Measurements from ENCODE around the gene B9D2. TPM values are rescaled to one million over a fixed set of nuclear protein-coding genes. Genes with fewer than 3 reads are reported as not detected.

Gene B9D2
- total and polyA plus RNA-seq, 4 donors, result 1.6 to 13.5 (median 4.8) TPM

GRCh38 chr19:41407271-41407670 lies 43.3 kb upstream of the B9D2 start:
- DNase-seq (no peak), ATAC-seq (ENCODE audit: low FRiP score) (no peak)
- intact Hi-C loops (cut with DNase I), result no loop called here
- H3K4me3 ChIP-seq (ENCODE audit: low read length in 2 of 2), result no peak overlapping the region
- no peaks in the 10 kb centered on the region for H3K36me3 ChIP-seq (ENCODE audit: control insufficient read depth in 1 of 2, insufficient read depth in 2 of 2, low read length in 1 of 2)
- no peaks in the 10 kb centered on the region for H3K9me3 ChIP-seq (ENCODE audit: control insufficient read depth, low read length)
- no peak overlapping the region for H3K27ac ChIP-seq (ENCODE audit: low read depth in 1 of 2, low read length in 2 of 2)
- peaks cover 0 to 6% of the 10 kb centered on the region in 2 donors for H3K4me1 ChIP-seq (ENCODE audit: control insufficient read depth in 1 of 2, insufficient read depth in 2 of 2, low read length in 2 of 2)
- no peaks in the 10 kb centered on the region for H3K27me3 ChIP-seq (ENCODE audit: control insufficient read depth in 1 of 2, insufficient read depth in 2 of 2, low read length in 1 of 2)
- WGBS, 2 donors, result 58 to 69% methylated on average over 4 of the region's 4 CpGs

GRCh38 chr19:41405776-41406175 lies 41.8 kb upstream of the B9D2 start:
- H3K27ac ChIP-seq (ENCODE audit: low read depth in 1 of 2, low read length in 2 of 2), result no peak overlapping the region
- ATAC-seq (ENCODE audit: low FRiP score) (no peak), DNase-seq (no peak)
- intact Hi-C loops (cut with DNase I), result no loop called here
- no peaks in the 10 kb centered on the region for H3K27me3 ChIP-seq (ENCODE audit: control insufficient read depth in 1 of 2, insufficient read depth in 2 of 2, low read length in 1 of 2)
- no peaks in the 10 kb centered on the region for H3K36me3 ChIP-seq (ENCODE audit: control insufficient read depth in 1 of 2, insufficient read depth in 2 of 2, low read length in 1 of 2)
- H3K4me1 ChIP-seq (ENCODE audit: control insufficient read depth in 1 of 2, insufficient read depth in 2 of 2, low read length in 2 of 2), result peaks cover 0 to 6% of the 10 kb centered on the region in 2 donors
- H3K9me3 ChIP-seq (ENCODE audit: control insufficient read depth, low read length), result no peaks in the 10 kb centered on the region
- H3K4me3 ChIP-seq (ENCODE audit: low read length in 2 of 2), result no peak overlapping the region
- 73 to 81% methylated on average over 6 of the region's 6 CpGs for WGBS, 2 donors

DNA sequence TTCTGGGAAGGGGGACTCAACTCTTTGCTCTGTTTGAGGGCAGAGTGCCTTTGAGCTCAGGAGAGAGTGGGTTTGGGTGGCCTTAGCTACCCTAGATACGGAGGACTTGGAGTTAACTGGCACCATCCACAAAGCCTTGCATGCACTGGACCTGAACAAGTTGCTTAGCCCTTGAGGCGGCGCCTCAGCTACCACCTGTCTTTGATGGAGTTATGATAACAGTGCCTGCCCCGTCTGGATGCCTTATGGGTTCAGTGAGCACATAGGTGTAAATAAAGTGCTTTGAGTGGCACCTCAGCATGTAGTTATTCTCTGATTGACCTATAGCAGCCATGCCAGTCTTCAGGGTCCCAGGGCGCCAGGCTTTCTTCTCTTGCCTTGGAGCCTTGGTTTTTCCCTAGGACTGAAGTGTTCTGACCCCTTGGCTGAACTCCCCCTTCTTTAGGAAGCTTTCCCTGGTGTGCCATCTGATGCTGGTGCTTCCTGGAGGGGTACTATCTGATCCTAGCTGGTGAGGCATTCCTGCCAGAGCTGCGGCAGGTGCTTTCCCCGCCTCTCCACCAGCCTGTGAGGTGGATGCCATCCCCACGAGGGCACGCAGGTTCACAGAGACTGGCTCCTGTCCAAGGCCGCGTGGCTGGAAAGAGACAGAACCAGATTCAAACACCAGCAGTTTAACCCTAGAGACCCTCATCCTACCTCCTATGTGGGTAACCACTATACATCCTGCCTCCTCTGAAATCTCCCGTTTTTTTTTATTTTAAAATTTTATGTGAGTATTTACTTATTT lies 39.4 kb upstream of the B9D2 start:
- no peaks in the 10 kb centered on the region for H3K27me3 ChIP-seq (ENCODE audit: control insufficient read depth in 1 of 2, insufficient read depth in 2 of 2, low read length in 1 of 2)
- no peak for ATAC-seq (ENCODE audit: low FRiP score)
- no peaks in the 10 kb centered on the region for H3K4me1 ChIP-seq (ENCODE audit: control insufficient read depth in 1 of 2, insufficient read depth in 2 of 2, low read length in 2 of 2)

GRCh38 chr19:41402010-41402409 lies 38.1 kb upstream of the B9D2 start:
- DNase-seq, result no peak
- ATAC-seq (ENCODE audit: low FRiP score), result no peak
- no peak overlapping the region for H3K4me3 ChIP-seq (ENCODE audit: low read length in 2 of 2)
- 71 to 72% methylated on average over 3 of the region's 3 CpGs for WGBS, 2 donors
- H3K4me1 ChIP-seq (ENCODE audit: control insufficient read depth in 1 of 2, insufficient read depth in 2 of 2, low read length in 2 of 2), result no peaks in the 10 kb centered on the region
- no peaks in the 10 kb centered on the region for H3K27me3 ChIP-seq (ENCODE audit: control insufficient read depth in 1 of 2, insufficient read depth in 2 of 2, low read length in 1 of 2)
- intact Hi-C loops (cut with DNase I), result no loop called here
- no peaks in the 10 kb centered on the region for H3K9me3 ChIP-seq (ENCODE audit: control insufficient read depth, low read length)
- H3K27ac ChIP-seq (ENCODE audit: low read depth in 1 of 2, low read length in 2 of 2), result no peak overlapping the region
- no peaks in the 10 kb centered on the region for H3K36me3 ChIP-seq (ENCODE audit: control insufficient read depth in 1 of 2, insufficient read depth in 2 of 2, low read length in 1 of 2)

More for the DNA sequence above, 39.4 kb upstream of the B9D2 start:
- no peak for DNase-seq
- intact Hi-C loops (cut with DNase I), result no loop called here
- no peaks in the 10 kb centered on the region for H3K9me3 ChIP-seq (ENCODE audit: control insufficient read depth, low read length)
- no peak overlapping the region for H3K27ac ChIP-seq (ENCODE audit: low read depth in 1 of 2, low read length in 2 of 2)
- H3K4me3 ChIP-seq (ENCODE audit: low read length in 2 of 2), result no peak overlapping the region
- H3K36me3 ChIP-seq (ENCODE audit: control insufficient read depth in 1 of 2, insufficient read depth in 2 of 2, low read length in 1 of 2), result no peaks in the 10 kb centered on the region
- 63 to 64% methylated on average over 12 of the region's 12 CpGs for WGBS, 2 donors

DNA sequence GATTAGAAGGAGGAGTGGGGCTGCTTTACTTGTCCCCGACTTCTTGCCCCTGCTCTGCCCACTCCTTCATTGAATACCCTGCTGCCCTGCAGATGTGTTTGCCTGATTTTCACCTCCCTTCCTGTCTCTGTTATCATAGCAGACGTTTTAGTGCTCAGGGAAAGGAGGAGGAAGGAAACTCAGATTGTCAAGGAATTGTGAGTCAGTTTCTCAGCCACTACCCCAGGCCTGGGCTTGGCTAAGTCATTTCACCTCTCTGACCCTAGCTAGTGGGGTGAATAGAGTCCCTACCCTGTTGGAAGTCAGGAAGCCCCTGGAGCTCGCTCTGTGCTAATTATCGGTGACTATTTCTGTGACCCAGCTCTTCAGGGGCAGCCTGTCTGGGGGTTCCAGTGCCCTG lies 37.5 kb upstream of the B9D2 start:
- DNase-seq (no peak), ATAC-seq (ENCODE audit: low FRiP score) (no peak)
- no peaks in the 10 kb centered on the region for H3K9me3 ChIP-seq (ENCODE audit: control insufficient read depth, low read length)
- intact Hi-C loops (cut with DNase I), result no loop called here
- H3K4me3 ChIP-seq (ENCODE audit: low read length in 2 of 2), result no peak overlapping the region
- 75 to 80% methylated on average over 4 of the region's 4 CpGs for WGBS, 2 donors
- H3K27ac ChIP-seq (ENCODE audit: low read depth in 1 of 2, low read length in 2 of 2), result no peak overlapping the region
- no peaks in the 10 kb centered on the region for H3K4me1 ChIP-seq (ENCODE audit: control insufficient read depth in 1 of 2, insufficient read depth in 2 of 2, low read length in 2 of 2)
- no peaks in the 10 kb centered on the region for H3K36me3 ChIP-seq (ENCODE audit: control insufficient read depth in 1 of 2, insufficient read depth in 2 of 2, low read length in 1 of 2)
- no peaks in the 10 kb centered on the region for H3K27me3 ChIP-seq (ENCODE audit: control insufficient read depth in 1 of 2, insufficient read depth in 2 of 2, low read length in 1 of 2)

- no peak overlapping the region for H3K27ac ChIP-seq (ENCODE audit: low read depth in 1 of 2, low read length in 2 of 2)
- no peaks in the 10 kb centered on the region for H3K27me3 ChIP-seq (ENCODE audit: control insufficient read depth in 1 of 2, insufficient read depth in 2 of 2, low read length in 1 of 2)
- no peaks in the 10 kb centered on the region for H3K4me1 ChIP-seq (ENCODE audit: control insufficient read depth in 1 of 2, insufficient read depth in 2 of 2, low read length in 2 of 2)
- no peaks in the 10 kb centered on the region for H3K36me3 ChIP-seq (ENCODE audit: control insufficient read depth in 1 of 2, insufficient read depth in 2 of 2, low read length in 1 of 2)
- H3K4me3 ChIP-seq (ENCODE audit: low read length in 2 of 2), result no peak overlapping the region
- DNase-seq (no peak), ATAC-seq (ENCODE audit: low FRiP score) (no peak)
- 88 to 90% methylated on average over 2 of the region's 2 CpGs for WGBS, 2 donors
- intact Hi-C loops (cut with DNase I), result loop anchor here in 1 of 2 donors (5.0 kb wide), 1 partner anchor 38 kb away; the partner anchor contains the start of gene DMAC2
- H3K9me3 ChIP-seq (ENCODE audit: control insufficient read depth, low read length), result no peaks in the 10 kb centered on the region
These were observed 35.6 kb upstream of the B9D2 start for GRCh38 chr19:41399525-41399924.

GRCh38 chr19:41399091-41399490 lies 35.1 kb upstream of the B9D2 start:
- Histone ChIP-seq H3K4me3 (ENCODE audit: low read length in 2 of 2) (no peak overlapping the region), H3K9me3 (ENCODE audit: control insufficient read depth, low read length) (no peaks in the 10 kb centered on the region), H3K27ac (ENCODE audit: low read depth in 1 of 2, low read length in 2 of 2) (no peak overlapping the region), H3K36me3 (ENCODE audit: control insufficient read depth in 1 of 2, insufficient read depth in 2 of 2, low read length in 1 of 2) (no peaks in the 10 kb centered on the region), H3K4me1 (ENCODE audit: control insufficient read depth in 1 of 2, insufficient read depth in 2 of 2, low read length in 2 of 2) (no peaks in the 10 kb centered on the region), H3K27me3 (ENCODE audit: control insufficient read depth in 1 of 2, insufficient read depth in 2 of 2, low read length in 1 of 2) (no peaks in the 10 kb centered on the region)
- 81 to 85% methylated on average over 3 of the region's 3 CpGs for WGBS, 2 donors
- no peak for DNase-seq
- intact Hi-C loops (cut with DNase I), result loop anchor here in 1 of 2 donors (5.0 kb wide), 1 partner anchor 38 kb away; the partner anchor contains the start of gene DMAC2
- ATAC-seq (ENCODE audit: low FRiP score), result no peak

- H3K9me3 ChIP-seq (ENCODE audit: control insufficient read depth, low read length), result no peaks in the 10 kb centered on the region
- ATAC-seq (ENCODE audit: low FRiP score) (no peak), DNase-seq (no peak)
- no peaks in the 10 kb centered on the region for H3K4me1 ChIP-seq (ENCODE audit: control insufficient read depth in 1 of 2, insufficient read depth in 2 of 2, low read length in 2 of 2)
- H3K27ac ChIP-seq (ENCODE audit: low read depth in 1 of 2, low read length in 2 of 2), result no peak overlapping the region
- intact Hi-C loops (cut with DNase I), result loop anchor here in 1 of 2 donors (5.0 kb wide), 1 partner anchor 39 kb away; the partner anchor contains the start of gene DMAC2
- no peaks in the 10 kb centered on the region for H3K27me3 ChIP-seq (ENCODE audit: control insufficient read depth in 1 of 2, insufficient read depth in 2 of 2, low read length in 1 of 2)
- no peaks in the 10 kb centered on the region for H3K36me3 ChIP-seq (ENCODE audit: control insufficient read depth in 1 of 2, insufficient read depth in 2 of 2, low read length in 1 of 2)
- WGBS, 2 donors, result 61 to 62% methylated on average over 3 of the region's 3 CpGs
- H3K4me3 ChIP-seq (ENCODE audit: low read length in 2 of 2), result peak overlapping the region; percentile 35 to 93
These were observed 34.6 kb upstream of the B9D2 start for GRCh38 chr19:41398598-41398997.

DNA sequence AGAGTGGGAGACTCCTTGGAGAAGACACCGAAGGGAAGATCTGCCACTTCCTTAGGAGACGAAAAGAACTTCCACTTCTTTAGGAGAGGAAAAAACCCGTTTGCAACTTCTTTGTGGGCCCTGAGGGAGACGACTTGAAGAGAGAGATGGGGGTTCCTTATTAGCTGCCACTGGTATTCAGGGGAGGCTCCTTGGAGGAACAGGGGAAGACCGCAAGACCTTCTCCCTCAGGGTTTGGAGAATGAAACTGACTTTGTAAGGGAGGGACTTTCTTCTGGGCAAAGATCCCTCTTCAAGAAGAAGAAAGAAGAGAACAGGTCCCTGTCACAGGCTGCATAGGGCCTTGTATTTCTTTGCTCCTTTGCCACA lies 34.1 kb upstream of the B9D2 start:
- no peak overlapping the region for H3K27ac ChIP-seq (ENCODE audit: low read depth in 1 of 2, low read length in 2 of 2)
- H3K4me3 ChIP-seq (ENCODE audit: low read length in 2 of 2), result peak overlapping the region; percentile 35 to 93
- no peaks in the 10 kb centered on the region for H3K9me3 ChIP-seq (ENCODE audit: control insufficient read depth, low read length)
- H3K4me1 ChIP-seq (ENCODE audit: control insufficient read depth in 1 of 2, insufficient read depth in 2 of 2, low read length in 2 of 2), result no peaks in the 10 kb centered on the region
- H3K27me3 ChIP-seq (ENCODE audit: control insufficient read depth in 1 of 2, insufficient read depth in 2 of 2, low read length in 1 of 2), result no peaks in the 10 kb centered on the region
- DNase-seq (no peak), ATAC-seq (ENCODE audit: low FRiP score) (no peak)
- intact Hi-C loops (cut with DNase I), result loop anchor here in 1 of 2 donors (5.0 kb wide), 1 partner anchor 39 kb away; the partner anchor contains the start of gene DMAC2
- WGBS, 2 donors, result 0 to 1% methylated on average over 5 of the region's 5 CpGs
- H3K36me3 ChIP-seq (ENCODE audit: control insufficient read depth in 1 of 2, insufficient read depth in 2 of 2, low read length in 1 of 2), result no peaks in the 10 kb centered on the region

All from aorta (tissue), 5 donors.